Glutamatergic neuron (in vitro differentiated cells): ENCODE results near the gene AHDC1. TPM values are rescaled to one million over a fixed set of nuclear protein-coding genes. Genes with fewer than 3 reads are reported as not detected.
A peak's percentile ranks its signal among the peaks of the same experiment; 100 is the strongest.

Experiments used
- DNase-seq: peaks from one replicate; pipeline ENCODE4 v3.0.0; 2022
- H3K27ac Mint-ChIP-seq: one replicate; pipeline ENCODE4 v1.8.0; 2020; ENCODE audit warnings: mild to moderate bottlenecking, mixed read lengths, inconsistent platforms; ENCODE audit not compliant: unreplicated experiment
- H3K27me3 Mint-ChIP-seq: one replicate; pipeline ENCODE4 v1.8.0; 2020; ENCODE audit warnings: mild to moderate bottlenecking, moderate library complexity, mixed read lengths, inconsistent platforms; ENCODE audit not compliant: unreplicated experiment
- H3K36me3 Mint-ChIP-seq: one replicate; pipeline ENCODE4 v1.8.0; 2020; ENCODE audit warnings: mild to moderate bottlenecking, mixed read lengths, inconsistent platforms; ENCODE audit not compliant: unreplicated experiment
- H3K4me1 Mint-ChIP-seq: one replicate; pipeline ENCODE4 v1.8.0; 2020; ENCODE audit warnings: mild to moderate bottlenecking, low read depth, mixed read lengths, inconsistent platforms; ENCODE audit not compliant: unreplicated experiment
- H3K4me3 Mint-ChIP-seq: one replicate; pipeline ENCODE4 v1.8.0; 2020; ENCODE audit warnings: mild to moderate bottlenecking, mixed read lengths, inconsistent platforms; ENCODE audit not compliant: unreplicated experiment
- H3K9me3 Mint-ChIP-seq: one replicate; pipeline ENCODE4 v1.8.0; 2020; ENCODE audit warnings: mild to moderate bottlenecking, moderate library complexity, mixed read lengths, inconsistent platforms; ENCODE audit not compliant: unreplicated experiment
- total RNA-seq: library from RNA; stranded (reverse); fragmentation: NEBNext Ultra II Directional; extraction: Animal tissue kit (Norgen Biotek cat#: 25700); gene quantifications from one replicate; pipeline ENCODE4 v1.2.1, GENCODE V29; 2021; ENCODE audit not compliant: unreplicated experiment
- TF ChIP-seq, protein P1 (sequence below): fragments of 200-600 bp; sonication (generic); IDR thresholded peaks from one replicate; pipeline ENCODE4 v1.5.0; 2021; ENCODE audit not compliant: partially characterized antibody, unreplicated experiment

AHDC1 gene
- total RNA-seq, 1 donor from 2014 or later, result 131 TPM

DNA sequence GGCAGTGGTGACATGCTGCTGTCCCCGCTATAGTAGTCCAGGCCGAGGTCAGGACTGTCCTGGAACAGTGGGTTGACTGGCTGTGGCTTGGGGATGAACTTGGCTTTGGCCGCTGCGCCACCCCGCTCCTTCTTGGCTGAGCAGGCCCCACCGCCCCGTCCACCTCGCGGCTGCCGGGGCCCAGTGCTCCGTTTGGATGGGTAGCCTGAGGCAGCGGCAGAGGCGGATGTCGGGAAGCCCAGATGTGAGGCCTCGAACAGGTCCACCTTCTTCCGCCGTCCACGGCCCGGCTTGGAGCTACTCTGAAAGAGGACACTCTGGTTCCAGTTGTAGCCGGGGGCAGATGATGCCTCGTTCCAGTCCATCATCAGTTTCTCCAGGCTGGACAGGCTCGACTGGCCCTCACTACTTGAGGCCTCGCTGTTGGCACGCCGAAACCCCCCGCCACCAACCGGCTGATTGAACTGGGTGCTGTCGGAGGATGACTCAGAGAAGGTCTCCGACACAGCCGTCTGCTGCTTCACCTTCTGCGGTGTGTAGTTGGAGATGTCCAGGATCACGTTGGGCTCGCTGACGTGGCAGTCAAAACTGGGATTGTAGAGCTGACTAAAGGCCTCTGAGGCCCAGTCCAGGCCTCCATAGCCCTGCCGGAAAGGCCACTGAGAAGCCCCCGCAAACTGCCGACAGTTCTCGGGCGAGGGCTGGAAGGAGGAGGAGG, 55.6 kb downstream of the AHDC1 start:
- DNase-seq, result no peak
- peaks cover 4% of the 10 kb centered on the region for H3K36me3 Mint-ChIP-seq
- no peak overlapping the region for H3K4me3 Mint-ChIP-seq
- TF ChIP-seq, protein P1, sequence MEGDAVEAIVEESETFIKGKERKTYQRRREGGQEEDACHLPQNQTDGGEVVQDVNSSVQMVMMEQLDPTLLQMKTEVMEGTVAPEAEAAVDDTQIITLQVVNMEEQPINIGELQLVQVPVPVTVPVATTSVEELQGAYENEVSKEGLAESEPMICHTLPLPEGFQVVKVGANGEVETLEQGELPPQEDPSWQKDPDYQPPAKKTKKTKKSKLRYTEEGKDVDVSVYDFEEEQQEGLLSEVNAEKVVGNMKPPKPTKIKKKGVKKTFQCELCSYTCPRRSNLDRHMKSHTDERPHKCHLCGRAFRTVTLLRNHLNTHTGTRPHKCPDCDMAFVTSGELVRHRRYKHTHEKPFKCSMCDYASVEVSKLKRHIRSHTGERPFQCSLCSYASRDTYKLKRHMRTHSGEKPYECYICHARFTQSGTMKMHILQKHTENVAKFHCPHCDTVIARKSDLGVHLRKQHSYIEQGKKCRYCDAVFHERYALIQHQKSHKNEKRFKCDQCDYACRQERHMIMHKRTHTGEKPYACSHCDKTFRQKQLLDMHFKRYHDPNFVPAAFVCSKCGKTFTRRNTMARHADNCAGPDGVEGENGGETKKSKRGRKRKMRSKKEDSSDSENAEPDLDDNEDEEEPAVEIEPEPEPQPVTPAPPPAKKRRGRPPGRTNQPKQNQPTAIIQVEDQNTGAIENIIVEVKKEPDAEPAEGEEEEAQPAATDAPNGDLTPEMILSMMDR, result no peak
- H3K27ac Mint-ChIP-seq, result no peak overlapping the region
- peaks cover 15% of the 10 kb centered on the region for H3K4me1 Mint-ChIP-seq
- peaks cover 19% of the 10 kb centered on the region for H3K27me3 Mint-ChIP-seq
- peaks cover 11% of the 10 kb centered on the region for H3K9me3 Mint-ChIP-seq

- H3K27ac Mint-ChIP-seq, result no peak overlapping the region
- H3K36me3 Mint-ChIP-seq, result peaks cover 4% of the 10 kb centered on the region
- H3K27me3 Mint-ChIP-seq, result peaks cover 16% of the 10 kb centered on the region
- H3K4me1 Mint-ChIP-seq, result peaks cover 19% of the 10 kb centered on the region
- TF ChIP-seq, protein P1, result peak; percentile 17
- H3K9me3 Mint-ChIP-seq, result peaks cover 14% of the 10 kb centered on the region
- no peak overlapping the region for H3K4me3 Mint-ChIP-seq
- DNase-seq, result no peak
Measured at GRCh38 chr1:27547220-27548116, 56.5 kb downstream of the AHDC1 start.

DNA sequence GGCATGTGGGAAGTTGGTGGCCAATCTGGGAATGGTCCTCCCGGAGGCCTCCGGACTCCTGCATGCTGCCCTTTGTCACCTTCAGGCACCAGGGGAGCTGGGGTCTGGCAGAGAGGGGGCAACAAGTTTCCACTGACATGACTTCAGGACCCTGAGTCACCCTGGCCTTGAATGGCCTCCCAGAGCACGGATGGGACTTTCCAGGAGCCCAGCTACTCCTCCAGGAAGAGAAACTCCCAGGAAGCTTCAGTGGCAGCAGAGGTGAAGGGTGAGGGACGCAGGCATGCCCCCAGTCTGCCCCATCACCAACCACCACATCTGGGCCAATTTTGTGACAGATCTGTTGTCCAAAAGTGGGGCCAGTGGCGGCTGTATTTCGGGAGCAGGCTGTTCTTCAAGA, 58.1 kb downstream of the AHDC1 start:
- H3K27me3 Mint-ChIP-seq, result peaks cover 15% of the 10 kb centered on the region
- H3K36me3 Mint-ChIP-seq, result peaks cover 4% of the 10 kb centered on the region
- no peak overlapping the region for H3K27ac Mint-ChIP-seq
- no peak for DNase-seq
- TF ChIP-seq, protein P1, result no peak
- H3K4me3 Mint-ChIP-seq, result no peak overlapping the region
- H3K9me3 Mint-ChIP-seq, result peaks cover 15% of the 10 kb centered on the region
- H3K4me1 Mint-ChIP-seq, result peaks cover 23% of the 10 kb centered on the region

DNA sequence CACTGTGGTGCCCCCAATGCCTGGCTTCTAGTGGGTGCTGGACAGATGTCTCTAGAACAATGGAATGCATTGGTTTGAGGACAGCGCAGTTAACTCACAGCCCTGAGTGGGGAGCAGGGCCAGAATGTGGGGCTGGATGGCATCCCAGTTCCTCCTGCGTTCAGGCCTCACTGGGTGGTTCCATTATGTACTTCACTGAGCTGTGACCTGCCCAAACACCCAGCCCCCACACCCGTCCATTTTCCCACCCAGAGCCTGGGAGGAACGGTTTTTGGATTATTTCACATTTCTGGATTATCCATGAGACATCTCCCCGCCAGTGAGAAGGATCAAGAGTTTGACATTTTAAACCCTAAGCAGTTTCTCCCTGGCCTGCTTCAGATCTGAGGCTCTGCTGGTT, 58.7 kb downstream of the AHDC1 start:
- no peak for DNase-seq
- Mint-ChIP-seq H3K9me3 (peaks cover 15% of the 10 kb centered on the region), H3K4me3 (no peak overlapping the region), H3K27ac (no peak overlapping the region), H3K36me3 (peaks cover 4% of the 10 kb centered on the region), H3K4me1 (peaks cover 28% of the 10 kb centered on the region), H3K27me3 (peaks cover 17% of the 10 kb centered on the region)
- TF ChIP-seq, protein P1, result no peak
